WTC11 (cell line): Measurements from ENCODE around the gene BNIPL. TPM values are rescaled to one million over a fixed set of nuclear protein-coding genes. Genes with fewer than 3 reads are reported as not detected.

Experiments used
- ATAC-seq: fragments of 200-7000 bp; cut with Tn5 transposase; 2 replicates; pipeline ENCODE4 v1.10.0; 2021; ENCODE audit warnings: mild to moderate bottlenecking, moderate library complexity
- CTCF ChIA-PET: fragments of 300-600 bp; sonication (Branson Sonifier 250); formaldehyde crosslinking; loops from one replicate; lab custom pipeline; 2021; ENCODE audit warnings: antibody characterized with exemption; lab: Charles Lee
- POLR2A ChIA-PET: fragments of 350-600 bp; sonication (Branson Sonifier 250); formaldehyde crosslinking; loops from one replicate; lab custom pipeline; 2021; ENCODE audit warnings: antibody characterized with exemption; lab: Charles Lee
- DNase-seq: peaks from one replicate; pipeline ENCODE4 v3.0.0; 2021; ENCODE audit warnings: low spot score
- H3K27ac Mint-ChIP-seq: 2 replicates; pipeline ENCODE4 v1.8.0; 2021; ENCODE audit warnings: mixed read lengths
- H3K27me3 Mint-ChIP-seq: 2 replicates; pipeline ENCODE4 v1.8.0; 2021; ENCODE audit warnings: low read depth, mild to moderate bottlenecking, moderate library complexity, mixed read lengths
- H3K36me3 Mint-ChIP-seq: 2 replicates; pipeline ENCODE4 v1.8.0; 2021; ENCODE audit warnings: mixed read lengths
- H3K4me1 Mint-ChIP-seq: 2 replicates; pipeline ENCODE4 v1.8.0; 2022; ENCODE audit warnings: mixed read lengths
- H3K4me3 Mint-ChIP-seq: 2 replicates; pipeline ENCODE4 v1.8.0; 2021; ENCODE audit warnings: mild to moderate bottlenecking, moderate library complexity, mixed read lengths
- H3K9me3 Mint-ChIP-seq: 2 replicates; pipeline ENCODE4 v1.8.0; 2021; ENCODE audit warnings: mixed read lengths
- CBFB ChIP-seq: sonication (generic); formaldehyde crosslinking; IDR thresholded peaks from 2 replicates; pipeline ENCODE4 v1.8.1; 2022; ENCODE audit warnings: mild to moderate bottlenecking, low read depth, missing genetic modification reagents
- CREB1 ChIP-seq: sonication (generic); formaldehyde crosslinking; IDR thresholded peaks from 2 replicates; pipeline ENCODE4 v1.8.0; 2023; ENCODE audit warnings: mild to moderate bottlenecking, missing genetic modification reagents
- ELF4 ChIP-seq: sonication (generic); formaldehyde crosslinking; IDR thresholded peaks from 2 replicates; pipeline ENCODE4 v1.8.1; 2022; ENCODE audit warnings: low read depth, mild to moderate bottlenecking, moderate library complexity, missing genetic modification reagents
- FOXJ3 ChIP-seq: sonication (generic); formaldehyde crosslinking; IDR thresholded peaks from 2 replicates; pipeline ENCODE4 v1.9.0; 2021; ENCODE audit warnings: missing genetic modification reagents, mild to moderate bottlenecking, borderline replicate concordance
- FOXK1 ChIP-seq: sonication (generic); formaldehyde crosslinking; IDR thresholded peaks from 2 replicates; pipeline ENCODE4 v1.8.0; 2022; ENCODE audit warnings: mild to moderate bottlenecking, moderate library complexity, missing genetic modification reagents
- FOXP1 ChIP-seq: sonication (generic); formaldehyde crosslinking; IDR thresholded peaks from 2 replicates; pipeline ENCODE4 v1.8.0; 2022; ENCODE audit warnings: missing genetic modification reagents, mild to moderate bottlenecking, moderate library complexity, borderline replicate concordance
- GABPB1 ChIP-seq: sonication (generic); formaldehyde crosslinking; IDR thresholded peaks from 2 replicates; pipeline ENCODE4 v1.8.1; 2023; ENCODE audit warnings: mild to moderate bottlenecking, missing genetic modification reagents
- GTF2I ChIP-seq: fragments of 250-450 bp; sonication (Bioruptor Pico); conservative IDR thresholded peaks from 2 replicates; pipeline ENCODE4 v1.4.0; 2021; ENCODE audit warnings: mild to moderate bottlenecking
- JUN ChIP-seq: sonication (generic); formaldehyde crosslinking; IDR thresholded peaks from 2 replicates; pipeline ENCODE4 v1.8.0; 2023; ENCODE audit warnings: mild to moderate bottlenecking, missing genetic modification reagents
- KAT7 ChIP-seq: sonication (generic); formaldehyde crosslinking; IDR thresholded peaks from 2 replicates; pipeline ENCODE4 v1.8.1; 2023; ENCODE audit warnings: missing genetic modification reagents, mild to moderate bottlenecking, borderline replicate concordance
- MXD4 ChIP-seq: fragments of 250-450 bp; sonication (Bioruptor Pico); IDR thresholded peaks from 2 replicates; pipeline ENCODE4 v1.8.0; 2021; ENCODE audit warnings: mild to moderate bottlenecking, moderate library complexity, borderline replicate concordance
- NFATC4 ChIP-seq: fragments of 250-450 bp; sonication (Bioruptor Pico); IDR thresholded peaks from 2 replicates; pipeline ENCODE4 v1.9.0; 2021; ENCODE audit warnings: mild to moderate bottlenecking
- OVOL2 ChIP-seq: fragments of 250-450 bp; sonication (Bioruptor Pico); IDR thresholded peaks from 2 replicates; pipeline ENCODE4 v1.9.0; 2021; ENCODE audit warnings: mild to moderate bottlenecking, borderline replicate concordance
- RORB ChIP-seq: fragments of 250-450 bp; sonication (Bioruptor Pico); IDR thresholded peaks from 2 replicates; pipeline ENCODE4 v1.9.0; 2021; ENCODE audit warnings: mild to moderate bottlenecking
- SMAD4 ChIP-seq: sonication (generic); formaldehyde crosslinking; IDR thresholded peaks from 2 replicates; pipeline ENCODE4 v1.8.0; 2022; ENCODE audit warnings: mild to moderate bottlenecking, missing genetic modification reagents
- SOX15 ChIP-seq: fragments of 250-450 bp; sonication (Bioruptor Pico); IDR thresholded peaks from 2 replicates; pipeline ENCODE4 v1.9.0; 2021; ENCODE audit warnings: mild to moderate bottlenecking
- TCF7 ChIP-seq: sonication (generic); formaldehyde crosslinking; IDR thresholded peaks from 2 replicates; pipeline ENCODE4 v1.8.0; 2022; ENCODE audit warnings: mild to moderate bottlenecking, low read depth, missing genetic modification reagents, moderate library complexity
- TEAD1 ChIP-seq: sonication (generic); formaldehyde crosslinking; IDR thresholded peaks from 2 replicates; pipeline ENCODE4 v1.8.0; 2022; ENCODE audit warnings: mild to moderate bottlenecking, missing genetic modification reagents
- TEAD4 ChIP-seq: sonication (generic); formaldehyde crosslinking; IDR thresholded peaks from 2 replicates; pipeline ENCODE4 v1.8.0; 2022; ENCODE audit warnings: mild to moderate bottlenecking, missing genetic modification reagents
- ZBTB21 ChIP-seq: sonication (generic); formaldehyde crosslinking; IDR thresholded peaks from 2 replicates; pipeline ENCODE4 v1.8.1; 2023; ENCODE audit warnings: mild to moderate bottlenecking, missing genetic modification reagents, borderline replicate concordance
- ZNF317 ChIP-seq: sonication (generic); formaldehyde crosslinking; IDR thresholded peaks from 2 replicates; pipeline ENCODE4 v1.8.1; 2023; ENCODE audit warnings: low read depth, mild to moderate bottlenecking, moderate library complexity, missing genetic modification reagents, borderline replicate concordance
- ZNF396 ChIP-seq: fragments of 250-450 bp; sonication (Bioruptor Pico); IDR thresholded peaks from 2 replicates; pipeline ENCODE4 v1.8.0; 2021; ENCODE audit warnings: mild to moderate bottlenecking, moderate library complexity, borderline replicate concordance
- ZNF416 ChIP-seq: fragments of 250-450 bp; sonication (Bioruptor Pico); IDR thresholded peaks from 2 replicates; pipeline ENCODE4 v1.9.0; 2021; ENCODE audit warnings: mild to moderate bottlenecking, inconsistent platforms
- ZNF671 ChIP-seq: fragments of 250-450 bp; sonication (Bioruptor Pico); IDR thresholded peaks from 2 replicates; pipeline ENCODE4 v1.8.0; 2021; ENCODE audit warnings: mild to moderate bottlenecking
- total RNA-seq: library from RNA; stranded (reverse); gene quantifications from 3 replicates; pipeline ENCODE4 v1.2.3, GENCODE V29; 2021
- TF ChIP-seq, protein P1 (sequence below): sonication (generic); formaldehyde crosslinking; IDR thresholded peaks from 2 replicates; pipeline ENCODE4 v1.8.0; 2022; ENCODE audit warnings: mild to moderate bottlenecking, missing genetic modification reagents
- TF ChIP-seq, protein P2 (sequence below): fragments of 250-450 bp; sonication (Bioruptor Pico); IDR thresholded peaks from 2 replicates; pipeline ENCODE4 v1.9.0; 2021; ENCODE audit warnings: mild to moderate bottlenecking
- TF ChIP-seq, protein P3 (sequence below): sonication (generic); formaldehyde crosslinking; IDR thresholded peaks from 2 replicates; pipeline ENCODE4 v1.8.1; 2023; ENCODE audit warnings: mild to moderate bottlenecking, missing genetic modification reagents
- TF ChIP-seq, protein P4 (sequence below): sonication (generic); formaldehyde crosslinking; IDR thresholded peaks from 2 replicates; pipeline ENCODE4 v1.8.0; 2022; ENCODE audit warnings: mild to moderate bottlenecking, missing genetic modification reagents

The BNIPL gene
- total RNA-seq, 1 experiment from 2014 or later = 3.8 TPM

DNA sequence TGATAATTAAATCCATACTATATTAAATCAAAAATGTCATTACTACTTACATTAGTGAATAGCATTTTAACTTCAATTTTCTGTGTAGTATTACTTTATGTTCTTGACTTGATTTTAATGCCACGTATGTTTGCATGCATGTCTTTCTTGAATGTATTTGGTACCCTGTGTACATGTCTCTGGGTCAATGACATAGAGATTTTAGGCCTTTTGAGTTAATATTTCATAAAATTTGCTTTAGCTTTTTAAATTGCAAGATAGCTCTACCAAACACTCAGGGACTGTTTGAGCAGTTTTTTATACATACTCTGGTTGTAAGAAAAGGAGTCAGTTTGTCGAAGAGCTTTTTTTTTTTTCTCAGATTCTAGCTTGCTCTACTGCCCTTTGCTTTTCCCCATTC, 25.3 kb downstream of the BNIPL start:
- POLR2A ChIA-PET = interaction anchor here (0.7 to 1.7 kb wide), 2 partner anchors 10 to 73 kb away, joined by 3 to 5 read pairs; no protein-coding TSS in a partner anchor
- peak overlapping the region; percentile 79 for H3K4me3 Mint-ChIP-seq
- CTCF ChIA-PET = interaction anchor here (0.7 to 6.5 kb wide), 5 partner anchors 10 to 220 kb away, joined by 3 to 43 read pairs (median 20); partner anchors contain the start of genes C1orf56 and GABPB2
- H3K27me3 Mint-ChIP-seq = no peaks in the 10 kb centered on the region
- no peaks in the 10 kb centered on the region for H3K9me3 Mint-ChIP-seq
- ATAC-seq = no peak
- peaks cover 47% of the 10 kb centered on the region for H3K4me1 Mint-ChIP-seq
- TF ChIP-seq NFATC4 (CRISPR knock-in tag) (no peak), OVOL2 (CRISPR knock-in tag) (no peak), SMAD4 (CRISPR knock-in tag) (no peak), SOX15 (CRISPR knock-in tag) (no peak), TEAD4 (CRISPR knock-in tag) (no peak), FOXP1 (no peak), FOXJ3 (CRISPR knock-in tag) (no peak), TEAD1 (CRISPR knock-in tag) (no peak), ZNF396 (CRISPR knock-in tag) (no peak), ZBTB21 (CRISPR knock-in tag) (no peak)
- TF ChIP-seq, protein P1, sequence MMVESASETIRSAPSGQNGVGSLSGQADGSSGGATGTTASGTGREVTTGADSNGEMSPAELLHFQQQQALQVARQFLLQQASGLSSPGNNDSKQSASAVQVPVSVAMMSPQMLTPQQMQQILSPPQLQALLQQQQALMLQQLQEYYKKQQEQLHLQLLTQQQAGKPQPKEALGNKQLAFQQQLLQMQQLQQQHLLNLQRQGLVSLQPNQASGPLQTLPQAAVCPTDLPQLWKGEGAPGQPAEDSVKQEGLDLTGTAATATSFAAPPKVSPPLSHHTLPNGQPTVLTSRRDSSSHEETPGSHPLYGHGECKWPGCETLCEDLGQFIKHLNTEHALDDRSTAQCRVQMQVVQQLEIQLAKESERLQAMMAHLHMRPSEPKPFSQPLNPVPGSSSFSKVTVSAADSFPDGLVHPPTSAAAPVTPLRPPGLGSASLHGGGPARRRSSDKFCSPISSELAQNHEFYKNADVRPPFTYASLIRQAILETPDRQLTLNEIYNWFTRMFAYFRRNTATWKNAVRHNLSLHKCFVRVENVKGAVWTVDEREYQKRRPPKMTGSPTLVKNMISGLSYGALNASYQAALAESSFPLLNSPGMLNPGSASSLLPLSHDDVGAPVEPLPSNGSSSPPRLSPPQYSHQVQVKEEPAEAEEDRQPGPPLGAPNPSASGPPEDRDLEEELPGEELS (CRISPR knock-in tag) = no peak
- TF ChIP-seq, protein P2, sequence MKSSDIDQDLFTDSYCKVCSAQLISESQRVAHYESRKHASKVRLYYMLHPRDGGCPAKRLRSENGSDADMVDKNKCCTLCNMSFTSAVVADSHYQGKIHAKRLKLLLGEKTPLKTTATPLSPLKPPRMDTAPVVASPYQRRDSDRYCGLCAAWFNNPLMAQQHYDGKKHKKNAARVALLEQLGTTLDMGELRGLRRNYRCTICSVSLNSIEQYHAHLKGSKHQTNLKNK = no peak
- peak overlapping the region; percentile 15; the same call in 1 of the 2 replicates for H3K27ac Mint-ChIP-seq
- DNase-seq = no peak
- H3K36me3 Mint-ChIP-seq = peaks cover 19% of the 10 kb centered on the region

DNA sequence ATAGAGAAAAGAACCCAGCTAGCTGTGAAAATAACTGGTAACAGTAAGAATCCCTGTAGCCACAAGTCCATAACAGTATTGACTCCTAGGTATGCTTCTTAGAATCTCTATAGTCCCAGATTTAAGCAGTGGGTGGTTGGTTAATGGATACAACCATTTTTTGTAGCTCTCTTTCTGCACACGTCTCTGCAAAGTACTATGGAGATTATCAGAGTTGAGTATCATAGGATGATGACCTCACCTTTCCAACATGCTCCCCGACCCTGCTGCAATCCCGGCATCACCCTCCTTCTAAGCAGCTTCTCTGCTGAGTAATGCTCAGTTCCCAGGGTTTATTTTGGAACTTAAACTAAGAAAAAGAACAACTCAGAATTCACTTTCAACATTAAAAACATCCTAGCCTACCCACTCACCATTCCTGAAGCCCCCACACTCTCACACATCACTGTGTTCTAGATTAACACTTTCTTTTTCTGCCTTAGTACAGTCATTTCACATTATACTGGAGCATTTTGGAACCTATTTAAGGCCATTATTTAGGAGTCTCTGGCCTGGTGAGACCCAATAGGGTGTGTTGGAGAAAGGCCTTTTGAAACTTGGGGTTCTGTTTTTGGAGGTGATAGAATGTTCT, 26.5 kb downstream of the BNIPL start:
- Mint-ChIP-seq H3K4me3 (no peak overlapping the region), H3K9me3 (no peaks in the 10 kb centered on the region), H3K36me3 (peaks cover 19% of the 10 kb centered on the region), H3K4me1 (peaks cover 35% of the 10 kb centered on the region), H3K27ac (peak overlapping the region; percentile 46; the same call in 1 of the 2 replicates), H3K27me3 (no peaks in the 10 kb centered on the region)
- ATAC-seq = no peak
- TF ChIP-seq CBFB (CRISPR knock-in tag) (no peak), RORB (CRISPR knock-in tag) (no peak), TCF7 (no peak)
- TF ChIP-seq, protein P3, sequence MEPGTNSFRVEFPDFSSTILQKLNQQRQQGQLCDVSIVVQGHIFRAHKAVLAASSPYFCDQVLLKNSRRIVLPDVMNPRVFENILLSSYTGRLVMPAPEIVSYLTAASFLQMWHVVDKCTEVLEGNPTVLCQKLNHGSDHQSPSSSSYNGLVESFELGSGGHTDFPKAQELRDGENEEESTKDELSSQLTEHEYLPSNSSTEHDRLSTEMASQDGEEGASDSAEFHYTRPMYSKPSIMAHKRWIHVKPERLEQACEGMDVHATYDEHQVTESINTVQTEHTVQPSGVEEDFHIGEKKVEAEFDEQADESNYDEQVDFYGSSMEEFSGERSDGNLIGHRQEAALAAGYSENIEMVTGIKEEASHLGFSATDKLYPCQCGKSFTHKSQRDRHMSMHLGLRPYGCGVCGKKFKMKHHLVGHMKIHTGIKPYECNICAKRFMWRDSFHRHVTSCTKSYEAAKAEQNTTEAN (CRISPR knock-in tag) = no peak
- ChIA-PET POLR2A (interaction anchor here (0.6 to 1.7 kb wide), 2 partner anchors 9 to 18 kb away, joined by 5 to 7 read pairs; no protein-coding TSS in a partner anchor), CTCF (interaction anchor here (1.0 to 6.5 kb wide), 4 partner anchors 9 to 38 kb away, joined by 3 to 43 read pairs (median 22); partner anchors contain the start of genes C1orf56 and GABPB2)
- DNase-seq = no peak

DNA sequence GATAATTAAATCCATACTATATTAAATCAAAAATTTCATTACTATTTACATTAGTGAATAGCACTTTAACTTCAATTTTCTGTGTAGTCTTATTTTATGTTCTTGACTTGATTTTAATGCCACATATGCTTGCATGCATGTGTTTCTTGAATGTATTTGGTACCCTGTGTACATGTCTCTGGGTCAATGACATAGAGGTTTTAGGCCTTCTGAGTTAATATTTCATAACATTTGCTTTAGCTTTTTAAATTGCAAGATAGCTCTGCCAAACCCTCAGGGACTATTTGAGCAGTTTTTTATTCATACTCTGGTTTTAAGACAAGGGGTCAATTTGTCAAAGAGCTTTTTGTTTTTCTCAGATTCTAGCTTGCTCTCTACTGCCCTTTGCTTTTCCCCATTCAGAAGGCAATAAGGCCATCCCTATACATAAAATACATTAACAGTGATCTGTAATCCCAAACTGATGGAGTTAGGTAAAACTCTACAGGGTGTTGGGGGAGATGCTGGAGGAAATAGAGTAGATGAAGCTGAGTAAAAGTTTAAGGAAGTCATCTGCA, 28.8 kb downstream of the BNIPL start:
- POLR2A ChIA-PET = interaction anchor here (1.4 kb wide), 1 partner anchor 17 kb away, joined by 4 read pairs; no protein-coding TSS in a partner anchor
- TF ChIP-seq ZNF671 (no peak), FOXK1 (CRISPR knock-in tag) (no peak), GABPB1 (CRISPR knock-in tag) (no peak), ELF4 (CRISPR knock-in tag) (no peak), ZNF416 (CRISPR knock-in tag) (no peak), CREB1 (CRISPR knock-in tag) (no peak), JUN (no peak), GTF2I (CRISPR knock-in tag) (no peak), ZNF317 (CRISPR knock-in tag) (no peak), MXD4 (no peak), NFATC4 (CRISPR knock-in tag) (no peak), KAT7 (no peak)
- TF ChIP-seq, protein P4, sequence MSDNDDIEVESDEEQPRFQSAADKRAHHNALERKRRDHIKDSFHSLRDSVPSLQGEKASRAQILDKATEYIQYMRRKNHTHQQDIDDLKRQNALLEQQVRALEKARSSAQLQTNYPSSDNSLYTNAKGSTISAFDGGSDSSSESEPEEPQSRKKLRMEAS (CRISPR knock-in tag) = no peak
- TF ChIP-seq, all 79 proteins: peak for 0
- peak overlapping the region; percentile 6; the same call in 1 of the 2 replicates for H3K27ac Mint-ChIP-seq
- peaks cover 19% of the 10 kb centered on the region for H3K36me3 Mint-ChIP-seq
- ATAC-seq (no peak), DNase-seq (no peak)
- no peak overlapping the region for H3K4me3 Mint-ChIP-seq
- CTCF ChIA-PET = interaction anchor here (1.1 to 1.2 kb wide), 2 partner anchors 17 to 35 kb away, joined by 3 read pairs; no protein-coding TSS in a partner anchor
- no peaks in the 10 kb centered on the region for H3K9me3 Mint-ChIP-seq
- H3K4me1 Mint-ChIP-seq = peaks cover 31% of the 10 kb centered on the region
- H3K27me3 Mint-ChIP-seq = no peaks in the 10 kb centered on the region
